ENCODE data around the gene EXOC2. TPM values are rescaled to one million over a fixed set of nuclear protein-coding genes. Genes with fewer than 3 reads are reported as not detected.

EXOC2 gene
- total and polyA plus RNA-seq, 2 donors = 12.1 to 22.1 TPM

GRCh38 chr6:503610-504362, 189.2 kb downstream of the EXOC2 start:
- Histone ChIP-seq H3K36me3 (ENCODE audit: control insufficient read depth in 2 of 2, insufficient read depth in 2 of 2, low read length in 1 of 2) (peaks cover 3 to 8% of the 10 kb centered on the region in 2 donors), H3K4me1 (ENCODE audit: control insufficient read depth in 2 of 2, insufficient read depth in 2 of 2, low read length in 2 of 2) (peaks cover 5 to 14% of the 10 kb centered on the region in 2 donors), H3K9me3 (ENCODE audit: control insufficient read depth in 2 of 2, insufficient read depth in 1 of 2, low read length in 1 of 2) (peaks cover 0 to 3% of the 10 kb centered on the region in 2 donors), H3K4me3 (ENCODE audit: low read length in 2 of 2) (no peak overlapping the region), H3K27me3 (ENCODE audit: control insufficient read depth in 2 of 2, insufficient read depth in 1 of 2, low read length in 1 of 2) (no peaks in the 10 kb centered on the region), H3K27ac (ENCODE audit: low read depth in 1 of 2, low read length in 1 of 2) (no peak overlapping the region)
- 92% methylated on average over 32 of the region's 32 CpGs for WGBS
- no peak for DNase-seq (ENCODE audit: low read depth in 6 of 9, low spot score in 9 of 9)

DNA sequence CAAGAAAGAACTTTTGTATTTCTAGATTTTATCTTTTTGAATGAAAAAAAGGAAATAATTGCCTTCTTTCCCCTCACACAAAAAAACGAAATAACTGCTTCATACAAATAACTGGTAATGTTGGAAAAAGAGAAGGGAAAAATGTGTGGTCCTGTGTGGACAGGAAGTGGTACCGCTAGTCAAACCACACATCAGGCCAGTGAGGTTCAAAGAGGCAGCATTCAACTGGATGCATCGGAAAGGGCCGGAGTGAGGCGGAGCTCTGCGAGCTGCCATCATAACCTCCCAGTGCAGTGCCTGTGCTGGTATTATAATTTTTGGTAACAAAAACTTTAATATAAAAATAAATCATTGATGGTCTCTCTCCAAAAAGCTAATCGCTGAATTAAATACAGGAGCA, 190.2 kb downstream of the EXOC2 start:
- Histone ChIP-seq H3K4me1 (ENCODE audit: control insufficient read depth in 2 of 2, insufficient read depth in 2 of 2, low read length in 2 of 2) (peaks cover 7 to 17% of the 10 kb centered on the region in 2 donors), H3K4me3 (ENCODE audit: low read length in 2 of 2) (no peak overlapping the region), H3K9me3 (ENCODE audit: control insufficient read depth in 2 of 2, insufficient read depth in 1 of 2, low read length in 1 of 2) (peaks cover 0 to 3% of the 10 kb centered on the region in 2 donors), H3K36me3 (ENCODE audit: control insufficient read depth in 2 of 2, insufficient read depth in 2 of 2, low read length in 1 of 2) (peaks cover 3 to 8% of the 10 kb centered on the region in 2 donors), H3K27me3 (ENCODE audit: control insufficient read depth in 2 of 2, insufficient read depth in 1 of 2, low read length in 1 of 2) (no peaks in the 10 kb centered on the region), H3K27ac (ENCODE audit: low read depth in 1 of 2, low read length in 1 of 2) (no peak overlapping the region)
- no peak for DNase-seq (ENCODE audit: low read depth in 6 of 9, low spot score in 9 of 9)
- WGBS = 94% methylated on average over 7 of the region's 7 CpGs

DNA sequence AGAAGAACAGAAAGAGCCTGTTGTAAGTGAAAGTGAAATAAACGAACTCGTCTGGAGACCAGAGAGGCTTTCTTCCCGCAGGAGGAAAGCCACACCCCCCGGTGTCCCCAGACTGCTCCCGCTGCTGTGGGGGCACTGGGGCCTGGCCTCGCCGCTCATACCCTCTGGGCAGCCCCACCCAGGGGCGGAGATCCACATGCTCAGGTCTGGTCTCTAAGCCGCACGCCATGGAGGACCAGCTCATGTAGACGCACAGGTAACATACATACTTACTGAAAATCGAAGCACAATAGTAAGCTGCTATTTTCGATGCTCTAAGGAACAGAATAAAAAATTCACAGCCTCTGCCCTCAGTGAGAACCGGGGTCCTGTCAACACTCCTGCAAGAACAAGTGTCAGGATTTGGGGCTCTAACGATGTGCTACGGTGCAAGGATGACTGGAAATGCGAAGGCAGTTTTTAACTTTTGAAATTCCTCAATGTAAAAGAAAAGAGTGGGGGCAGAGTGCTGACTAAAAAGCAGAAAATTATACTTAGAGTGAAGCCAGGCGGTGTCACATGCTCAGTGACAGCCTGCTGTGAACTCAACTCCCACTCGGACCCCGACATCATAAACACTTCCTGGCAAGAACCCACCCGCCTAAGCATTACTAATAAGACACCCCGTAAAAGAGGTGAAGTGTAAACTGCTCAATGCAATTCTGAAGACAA, 190.9 kb downstream of the EXOC2 start:
- H3K4me3 ChIP-seq (ENCODE audit: low read length in 2 of 2) = no peak overlapping the region
- DNase-seq (ENCODE audit: low read depth in 6 of 9, low spot score in 9 of 9) = no peak

DNA sequence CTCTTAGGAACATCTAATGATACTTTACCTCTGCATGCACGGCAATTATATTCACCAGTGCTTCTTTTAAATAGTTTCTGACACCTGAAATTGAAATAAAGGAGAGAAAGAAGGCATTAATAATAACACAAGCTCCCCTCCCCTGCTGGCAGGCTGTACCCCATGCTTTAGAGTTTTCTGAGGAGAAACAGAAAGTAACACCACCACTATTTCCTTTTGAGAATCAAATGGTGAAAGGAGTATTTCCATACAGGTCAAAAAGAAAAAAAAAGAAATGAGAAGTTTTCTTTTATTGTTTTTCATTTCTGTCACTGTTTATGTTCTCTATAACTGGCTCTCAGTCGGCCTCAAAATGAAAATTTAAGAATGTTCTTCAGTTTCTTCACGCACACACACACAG, 193.3 kb downstream of the EXOC2 start:
- H3K27me3 ChIP-seq (ENCODE audit: control insufficient read depth in 2 of 2, insufficient read depth in 1 of 2, low read length in 1 of 2) = no peaks in the 10 kb centered on the region
- peak in 1 of 9 donors; percentile 39 for DNase-seq (ENCODE audit: low read depth in 6 of 9, low spot score in 9 of 9)
- peaks cover 7 to 17% of the 10 kb centered on the region in 2 donors for H3K4me1 ChIP-seq (ENCODE audit: control insufficient read depth in 2 of 2, insufficient read depth in 2 of 2, low read length in 2 of 2)
- H3K27ac ChIP-seq (ENCODE audit: low read depth in 1 of 2, low read length in 1 of 2) = no peak overlapping the region
- H3K9me3 ChIP-seq (ENCODE audit: control insufficient read depth in 2 of 2, insufficient read depth in 1 of 2, low read length in 1 of 2) = peaks cover 0 to 3% of the 10 kb centered on the region in 2 donors
- WGBS = 65% methylated on average over 3 of the region's 3 CpGs
- H3K36me3 ChIP-seq (ENCODE audit: control insufficient read depth in 2 of 2, insufficient read depth in 2 of 2, low read length in 1 of 2) = peaks cover 10 to 12% of the 10 kb centered on the region in 2 donors
- H3K4me3 ChIP-seq (ENCODE audit: low read length in 2 of 2) = no peak overlapping the region

More for the DNA sequence above, 190.9 kb downstream of the EXOC2 start:
- 83% methylated on average over 22 of the region's 22 CpGs for WGBS
- H3K27ac ChIP-seq (ENCODE audit: low read depth in 1 of 2, low read length in 1 of 2) = peak overlapping the region in 1 of 2 donors; percentile 5
- no peaks in the 10 kb centered on the region for H3K27me3 ChIP-seq (ENCODE audit: control insufficient read depth in 2 of 2, insufficient read depth in 1 of 2, low read length in 1 of 2)
- H3K9me3 ChIP-seq (ENCODE audit: control insufficient read depth in 2 of 2, insufficient read depth in 1 of 2, low read length in 1 of 2) = peaks cover 0 to 3% of the 10 kb centered on the region in 2 donors
- peaks cover 3 to 8% of the 10 kb centered on the region in 2 donors for H3K36me3 ChIP-seq (ENCODE audit: control insufficient read depth in 2 of 2, insufficient read depth in 2 of 2, low read length in 1 of 2)
- peaks cover 7 to 17% of the 10 kb centered on the region in 2 donors for H3K4me1 ChIP-seq (ENCODE audit: control insufficient read depth in 2 of 2, insufficient read depth in 2 of 2, low read length in 2 of 2)

DNA sequence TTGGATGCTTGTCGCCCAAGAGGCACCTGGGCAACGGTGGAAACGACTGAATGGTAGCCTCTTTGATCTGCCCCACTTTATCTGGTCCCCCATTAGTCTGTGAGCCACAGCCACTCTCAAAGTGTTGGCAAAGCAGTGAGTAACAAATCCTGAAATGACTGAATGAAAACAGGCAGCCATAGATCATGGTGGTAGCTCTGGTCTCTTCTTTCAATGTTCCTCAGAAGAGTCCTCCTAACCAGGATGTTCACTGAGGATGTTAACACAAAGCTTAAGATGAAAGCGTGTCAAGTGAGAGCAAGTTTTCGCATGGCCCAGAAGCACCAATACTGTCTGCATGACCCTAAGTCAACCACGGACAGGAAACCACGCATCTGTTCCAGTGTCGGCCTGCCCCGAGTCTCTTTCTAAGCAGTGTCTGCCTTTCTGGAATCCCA, 194.1 kb downstream of the EXOC2 start:
- peak overlapping the region in 1 of 2 donors; percentile 13 for H3K27ac ChIP-seq (ENCODE audit: low read depth in 1 of 2, low read length in 1 of 2)
- peaks cover 7 to 8% of the 10 kb centered on the region in 2 donors for H3K36me3 ChIP-seq (ENCODE audit: control insufficient read depth in 2 of 2, insufficient read depth in 2 of 2, low read length in 1 of 2)
- H3K4me3 ChIP-seq (ENCODE audit: low read length in 2 of 2) = no peak overlapping the region
- peaks cover 0 to 3% of the 10 kb centered on the region in 2 donors for H3K9me3 ChIP-seq (ENCODE audit: control insufficient read depth in 2 of 2, insufficient read depth in 1 of 2, low read length in 1 of 2)
- no peaks in the 10 kb centered on the region for H3K27me3 ChIP-seq (ENCODE audit: control insufficient read depth in 2 of 2, insufficient read depth in 1 of 2, low read length in 1 of 2)
- peak in 1 of 9 donors; percentile 46 for DNase-seq (ENCODE audit: low read depth in 6 of 9, low spot score in 9 of 9)
- H3K4me1 ChIP-seq (ENCODE audit: control insufficient read depth in 2 of 2, insufficient read depth in 2 of 2, low read length in 2 of 2) = peaks cover 7 to 17% of the 10 kb centered on the region in 2 donors
- WGBS = 51% methylated on average over 9 of the region's 9 CpGs

DNA sequence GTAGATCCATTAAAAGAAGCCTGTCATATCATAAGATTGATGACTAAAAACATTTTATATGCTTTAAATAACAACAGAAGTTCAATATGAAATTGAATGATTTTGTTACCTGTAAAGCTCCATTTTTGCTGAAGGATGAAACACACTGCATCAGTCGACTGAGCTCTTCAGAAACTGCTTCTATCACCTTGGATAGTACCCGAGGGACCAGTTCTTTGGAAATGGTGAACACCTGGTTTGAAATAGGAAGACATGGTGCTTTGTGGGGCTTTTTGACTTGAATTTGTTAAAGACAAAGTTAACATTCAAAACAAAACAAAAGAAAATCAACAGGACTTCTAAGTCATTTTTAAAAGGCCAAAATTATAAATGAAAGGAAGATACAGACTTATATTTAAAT, 195.7 kb downstream of the EXOC2 start:
- H3K27me3 ChIP-seq (ENCODE audit: control insufficient read depth in 2 of 2, insufficient read depth in 1 of 2, low read length in 1 of 2) = no peaks in the 10 kb centered on the region
- H3K4me1 ChIP-seq (ENCODE audit: control insufficient read depth in 2 of 2, insufficient read depth in 2 of 2, low read length in 2 of 2) = peaks cover 7 to 16% of the 10 kb centered on the region in 2 donors
- peaks cover 0 to 3% of the 10 kb centered on the region in 2 donors for H3K9me3 ChIP-seq (ENCODE audit: control insufficient read depth in 2 of 2, insufficient read depth in 1 of 2, low read length in 1 of 2)
- 97% methylated on average over 2 of the region's 2 CpGs for WGBS
- peaks cover 7 to 8% of the 10 kb centered on the region in 2 donors for H3K36me3 ChIP-seq (ENCODE audit: control insufficient read depth in 2 of 2, insufficient read depth in 2 of 2, low read length in 1 of 2)
- H3K27ac ChIP-seq (ENCODE audit: low read depth in 1 of 2, low read length in 1 of 2) = no peak overlapping the region
- no peak for DNase-seq (ENCODE audit: low read depth in 6 of 9, low spot score in 9 of 9)
- H3K4me3 ChIP-seq (ENCODE audit: low read length in 2 of 2) = no peak overlapping the region

- H3K27me3 ChIP-seq (ENCODE audit: control insufficient read depth in 2 of 2, insufficient read depth in 1 of 2, low read length in 1 of 2) = no peaks in the 10 kb centered on the region
- no peaks in the 10 kb centered on the region for H3K9me3 ChIP-seq (ENCODE audit: control insufficient read depth in 2 of 2, insufficient read depth in 1 of 2, low read length in 1 of 2)
- DNase-seq (ENCODE audit: low read depth in 6 of 9, low spot score in 9 of 9) = no peak
- H3K4me3 ChIP-seq (ENCODE audit: low read length in 2 of 2) = no peak overlapping the region
- H3K4me1 ChIP-seq (ENCODE audit: control insufficient read depth in 2 of 2, insufficient read depth in 2 of 2, low read length in 2 of 2) = peaks cover 5 to 11% of the 10 kb centered on the region in 2 donors
- H3K27ac ChIP-seq (ENCODE audit: low read depth in 1 of 2, low read length in 1 of 2) = no peak overlapping the region
- whole genome bisulfite sequencing = 98% methylated on average over 5 of the region's 5 CpGs
- H3K36me3 ChIP-seq (ENCODE audit: control insufficient read depth in 2 of 2, insufficient read depth in 2 of 2, low read length in 1 of 2) = peaks cover 7 to 8% of the 10 kb centered on the region in 2 donors
Observed at GRCh38 chr6:496649-497048, 196.3 kb downstream of the EXOC2 start.

DNA sequence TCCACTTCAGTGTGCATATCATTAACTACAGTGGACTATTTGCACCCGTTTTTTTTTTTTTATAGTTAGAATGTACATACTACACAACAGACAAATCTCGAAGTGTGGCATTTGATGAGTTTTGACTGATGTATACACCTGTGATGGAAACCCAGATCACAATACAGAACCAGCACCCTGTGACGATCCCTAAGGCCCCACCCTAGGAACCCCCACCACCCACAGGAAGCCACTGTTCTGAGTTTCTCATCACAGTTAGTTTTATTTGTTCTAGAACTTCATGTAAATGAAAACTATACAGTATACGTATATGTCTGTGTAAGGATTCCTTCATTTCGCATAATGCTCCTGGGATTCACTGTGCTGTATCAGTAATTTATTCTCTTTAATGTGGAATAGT, 198.5 kb downstream of the EXOC2 start:
- WGBS = 92% methylated on average over 5 of the region's 5 CpGs
- Histone ChIP-seq H3K36me3 (ENCODE audit: control insufficient read depth in 2 of 2, insufficient read depth in 2 of 2, low read length in 1 of 2) (peaks cover 7 to 8% of the 10 kb centered on the region in 2 donors), H3K9me3 (ENCODE audit: control insufficient read depth in 2 of 2, insufficient read depth in 1 of 2, low read length in 1 of 2) (no peaks in the 10 kb centered on the region), H3K27ac (ENCODE audit: low read depth in 1 of 2, low read length in 1 of 2) (no peak overlapping the region), H3K4me1 (ENCODE audit: control insufficient read depth in 2 of 2, insufficient read depth in 2 of 2, low read length in 2 of 2) (peaks cover 5 to 12% of the 10 kb centered on the region in 2 donors), H3K4me3 (ENCODE audit: low read length in 2 of 2) (no peak overlapping the region), H3K27me3 (ENCODE audit: control insufficient read depth in 2 of 2, insufficient read depth in 1 of 2, low read length in 1 of 2) (no peaks in the 10 kb centered on the region)
- DNase-seq (ENCODE audit: low read depth in 6 of 9, low spot score in 9 of 9) = no peak

- 89% methylated on average over 6 of the region's 6 CpGs for WGBS
Observed at GRCh38 chr6:493840-494239, 199.1 kb downstream of the EXOC2 start.

More at GRCh38 chr6:493840-494239, 199.1 kb downstream of the EXOC2 start:
- no peaks in the 10 kb centered on the region for H3K9me3 ChIP-seq (ENCODE audit: control insufficient read depth in 2 of 2, insufficient read depth in 1 of 2, low read length in 1 of 2)
- peaks cover 7 to 8% of the 10 kb centered on the region in 2 donors for H3K36me3 ChIP-seq (ENCODE audit: control insufficient read depth in 2 of 2, insufficient read depth in 2 of 2, low read length in 1 of 2)
- no peaks in the 10 kb centered on the region for H3K27me3 ChIP-seq (ENCODE audit: control insufficient read depth in 2 of 2, insufficient read depth in 1 of 2, low read length in 1 of 2)
- H3K4me3 ChIP-seq (ENCODE audit: low read length in 2 of 2) = no peak overlapping the region
- no peak overlapping the region for H3K27ac ChIP-seq (ENCODE audit: low read depth in 1 of 2, low read length in 1 of 2)
- DNase-seq (ENCODE audit: low read depth in 6 of 9, low spot score in 9 of 9) = no peak
- H3K4me1 ChIP-seq (ENCODE audit: control insufficient read depth in 2 of 2, insufficient read depth in 2 of 2, low read length in 2 of 2) = peaks cover 3 to 7% of the 10 kb centered on the region in 2 donors

Data from thymus (tissue), 11 donors.